Retinal pigment epithelial cell (primary cell): ENCODE results near the gene VWF.

Source experiments
- DNase-seq: peaks from one replicate; pipeline ENCODE4 v3.0.0-alpha.2; 2010; ENCODE audit warnings: low read depth
- H3K4me3 ChIP-seq: 2 replicates; pipeline ENCODE4 v1.5.1; 2011; ENCODE audit warnings: mild to moderate bottlenecking, low read length, control low read depth, moderate library complexity
- TF ChIP-seq, protein P1 (sequence below): conservative IDR thresholded peaks from 2 replicates; pipeline ENCODE4 v1.5.1; 2011; ENCODE audit warnings: low read depth, low read length, control low read depth, inconsistent platforms

VWF gene

DNA sequence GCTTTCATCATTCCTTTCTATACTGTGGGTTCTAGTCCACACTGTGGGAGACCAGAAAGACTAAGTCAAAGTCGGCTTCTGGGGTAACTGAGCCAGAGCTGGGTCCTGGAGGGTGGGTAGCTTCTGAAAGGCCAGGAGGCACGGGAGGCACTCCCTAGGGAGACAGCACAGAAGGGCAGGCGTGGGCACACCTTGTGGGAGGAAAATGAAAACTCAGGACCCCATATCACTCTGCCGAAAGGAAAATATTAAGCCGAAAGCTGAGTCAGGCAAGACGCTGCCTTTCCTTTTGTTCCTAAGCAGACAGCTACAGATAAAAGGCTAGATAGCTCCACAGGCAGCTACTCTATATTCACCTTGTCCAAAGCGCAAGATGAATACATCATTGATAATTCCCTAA, 200.1 kb downstream of the VWF start:
- DNase-seq: no peak
- TF ChIP-seq, protein P1, sequence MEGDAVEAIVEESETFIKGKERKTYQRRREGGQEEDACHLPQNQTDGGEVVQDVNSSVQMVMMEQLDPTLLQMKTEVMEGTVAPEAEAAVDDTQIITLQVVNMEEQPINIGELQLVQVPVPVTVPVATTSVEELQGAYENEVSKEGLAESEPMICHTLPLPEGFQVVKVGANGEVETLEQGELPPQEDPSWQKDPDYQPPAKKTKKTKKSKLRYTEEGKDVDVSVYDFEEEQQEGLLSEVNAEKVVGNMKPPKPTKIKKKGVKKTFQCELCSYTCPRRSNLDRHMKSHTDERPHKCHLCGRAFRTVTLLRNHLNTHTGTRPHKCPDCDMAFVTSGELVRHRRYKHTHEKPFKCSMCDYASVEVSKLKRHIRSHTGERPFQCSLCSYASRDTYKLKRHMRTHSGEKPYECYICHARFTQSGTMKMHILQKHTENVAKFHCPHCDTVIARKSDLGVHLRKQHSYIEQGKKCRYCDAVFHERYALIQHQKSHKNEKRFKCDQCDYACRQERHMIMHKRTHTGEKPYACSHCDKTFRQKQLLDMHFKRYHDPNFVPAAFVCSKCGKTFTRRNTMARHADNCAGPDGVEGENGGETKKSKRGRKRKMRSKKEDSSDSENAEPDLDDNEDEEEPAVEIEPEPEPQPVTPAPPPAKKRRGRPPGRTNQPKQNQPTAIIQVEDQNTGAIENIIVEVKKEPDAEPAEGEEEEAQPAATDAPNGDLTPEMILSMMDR: no peak
- no peak overlapping the region for H3K4me3 ChIP-seq

DNA sequence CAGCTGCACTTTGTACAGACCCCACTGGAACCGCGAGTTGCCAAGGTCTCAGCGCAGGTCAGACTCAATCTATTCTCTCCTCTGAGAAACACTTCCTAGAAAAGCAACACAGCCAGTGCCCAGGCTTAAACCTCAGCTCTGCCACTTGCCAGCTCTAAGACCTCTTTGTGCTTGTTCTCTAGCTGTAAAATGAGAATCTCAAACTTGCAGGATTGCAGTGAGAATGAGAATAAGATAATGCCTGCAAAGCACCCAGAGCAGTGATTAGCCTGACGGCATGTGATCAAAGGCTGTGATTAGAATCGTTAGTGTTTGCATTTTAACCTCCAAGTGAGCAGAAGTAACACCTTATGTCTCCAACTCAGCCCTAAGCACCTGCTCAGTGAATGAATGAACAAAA, 200.7 kb downstream of the VWF start:
- TF ChIP-seq, protein P1: no peak
- DNase-seq: no peak
- H3K4me3 ChIP-seq: no peak overlapping the region

DNA sequence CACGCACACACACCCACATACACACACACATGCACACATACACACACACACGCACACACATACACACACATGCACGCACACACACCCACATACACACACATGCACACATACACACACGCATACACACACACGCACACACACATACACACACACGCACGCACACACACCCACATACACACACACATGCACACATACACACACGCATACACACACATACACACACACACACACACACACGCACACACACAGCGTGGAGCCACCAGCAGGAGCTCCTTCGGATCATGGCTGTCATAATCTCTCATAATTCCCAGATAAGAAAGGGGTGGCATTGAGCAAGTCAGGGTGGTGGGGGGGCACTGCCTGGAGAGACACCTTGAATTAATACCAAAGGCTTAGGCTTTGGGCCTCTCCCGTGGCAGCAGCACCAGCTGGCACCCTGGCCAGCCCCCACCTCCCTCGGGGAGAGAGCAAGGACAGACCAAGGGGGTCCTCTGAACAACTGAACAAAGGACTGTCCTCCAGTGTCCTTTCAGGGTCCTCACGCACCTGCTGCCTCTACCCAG, 201.3 kb downstream of the VWF start:
- no peak overlapping the region for H3K4me3 ChIP-seq
- DNase-seq: no peak
- TF ChIP-seq, protein P1: no peak

DNA sequence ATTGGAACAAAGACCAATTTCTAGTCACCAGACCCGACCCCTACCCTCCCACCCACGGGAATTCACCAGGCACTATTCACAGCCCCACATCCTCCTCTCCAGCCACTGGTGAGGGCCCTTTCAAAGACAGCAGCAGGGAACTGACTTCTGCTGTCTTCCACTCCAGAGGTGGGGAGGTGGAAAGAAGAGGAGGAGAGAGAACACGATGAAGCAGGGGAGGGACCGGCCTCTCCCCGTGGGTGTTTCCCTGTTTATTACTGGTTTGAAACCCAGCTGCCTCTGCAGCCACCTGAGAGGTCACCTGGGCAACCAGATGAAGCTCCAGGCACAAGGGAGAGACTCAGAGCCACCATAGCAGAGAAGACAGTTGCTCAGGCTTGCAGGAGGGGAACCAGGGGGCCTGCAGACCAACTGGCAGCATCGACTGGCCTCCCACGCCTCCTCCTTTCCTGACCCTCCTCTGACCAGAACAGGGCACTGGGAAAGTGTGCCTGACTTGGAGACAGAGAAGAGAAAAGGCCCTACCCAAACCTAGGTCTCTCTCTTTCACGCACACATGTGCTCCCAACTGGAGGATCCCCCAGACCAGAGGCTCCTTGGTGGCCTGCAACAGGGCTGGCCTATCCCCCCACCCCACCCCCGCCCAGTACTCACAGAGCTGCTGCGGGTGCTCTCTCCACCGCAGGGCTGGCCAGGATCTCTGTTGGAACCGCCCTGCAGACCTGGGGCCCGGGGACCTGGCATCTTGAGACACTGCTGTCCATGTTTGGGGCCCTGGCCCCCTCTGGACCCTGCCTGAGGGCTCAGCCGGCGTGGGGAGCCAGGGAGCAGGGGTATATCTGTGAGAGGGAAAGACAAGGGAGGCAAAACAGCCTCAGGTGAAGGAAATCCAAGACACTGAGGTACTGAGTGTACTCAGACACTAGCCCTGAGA, 202.2 kb downstream of the VWF start:
- DNase-seq: no peak
- no peak overlapping the region for H3K4me3 ChIP-seq
- TF ChIP-seq, protein P1: no peak

DNA sequence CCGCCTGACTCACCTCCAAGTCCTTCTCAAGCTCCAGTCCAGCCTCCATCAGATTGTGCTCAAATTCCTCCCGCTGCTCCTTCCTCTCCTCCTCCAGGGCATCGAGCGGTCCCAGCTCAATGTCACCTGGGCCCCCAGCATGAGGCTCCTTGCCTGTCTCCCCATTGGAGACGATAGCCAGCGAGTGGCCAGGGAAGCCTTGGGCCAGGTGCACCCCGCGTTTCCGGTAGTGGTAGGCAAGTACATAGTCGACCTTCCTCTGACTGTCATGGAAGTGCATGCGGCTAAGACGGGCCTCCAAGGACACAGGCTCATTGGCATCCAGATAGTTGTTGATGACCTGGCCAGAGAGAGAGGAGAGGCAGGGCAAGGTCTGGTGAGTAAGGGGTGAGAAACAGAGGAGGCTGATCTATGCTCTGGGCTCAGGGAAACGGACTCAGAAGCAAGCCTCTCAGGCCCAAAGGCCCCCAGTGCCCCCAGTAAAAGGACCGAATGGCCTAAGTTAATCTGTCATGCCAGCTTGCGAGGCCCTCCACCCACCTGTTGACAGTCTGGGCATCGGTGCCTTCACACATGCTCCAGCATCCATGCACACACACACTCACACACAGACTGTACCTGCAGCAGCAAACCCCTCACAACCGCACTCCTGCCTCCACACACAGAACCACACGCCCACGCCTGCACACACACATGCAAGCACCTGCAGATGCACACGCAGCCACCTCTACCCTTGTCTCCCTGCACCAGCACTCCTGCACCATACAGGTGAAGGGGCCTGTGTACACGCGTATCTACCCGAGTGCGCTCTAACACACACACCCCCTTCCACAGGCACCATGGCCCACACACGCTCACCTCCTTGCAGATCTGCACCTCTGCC, 203.2 kb downstream of the VWF start:
- DNase-seq: no peak
- TF ChIP-seq, protein P1: no peak
- H3K4me3 ChIP-seq: no peak overlapping the region

DNA sequence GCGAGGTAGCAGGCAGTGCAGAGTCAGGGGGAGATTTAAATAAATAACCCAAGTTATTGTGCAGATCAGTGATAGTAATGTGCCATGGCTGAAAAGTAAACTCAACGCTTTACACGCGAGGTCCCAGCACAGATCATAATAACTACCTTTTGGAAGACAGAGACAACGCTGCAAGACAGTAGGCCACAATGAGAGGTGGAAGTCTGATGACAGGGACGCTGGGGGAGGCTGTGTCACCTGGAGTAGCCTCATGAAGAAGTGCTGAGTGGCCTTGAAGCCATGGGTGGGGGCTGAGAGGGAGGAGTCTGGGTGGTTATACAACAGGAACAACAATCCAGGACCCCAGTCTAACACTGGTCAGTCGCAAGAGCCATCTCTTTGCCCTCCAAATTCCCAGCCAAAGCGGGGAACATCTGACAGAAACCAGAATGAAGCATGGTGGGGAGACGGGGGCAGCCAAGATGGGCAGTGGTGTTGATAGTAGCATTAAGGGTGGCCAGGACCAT, 207.6 kb downstream of the VWF start:
- H3K4me3 ChIP-seq: no peak overlapping the region
- TF ChIP-seq, protein P1: no peak
- no peak for DNase-seq
